ENCODE measurements around the gene ATL3.

DNA sequence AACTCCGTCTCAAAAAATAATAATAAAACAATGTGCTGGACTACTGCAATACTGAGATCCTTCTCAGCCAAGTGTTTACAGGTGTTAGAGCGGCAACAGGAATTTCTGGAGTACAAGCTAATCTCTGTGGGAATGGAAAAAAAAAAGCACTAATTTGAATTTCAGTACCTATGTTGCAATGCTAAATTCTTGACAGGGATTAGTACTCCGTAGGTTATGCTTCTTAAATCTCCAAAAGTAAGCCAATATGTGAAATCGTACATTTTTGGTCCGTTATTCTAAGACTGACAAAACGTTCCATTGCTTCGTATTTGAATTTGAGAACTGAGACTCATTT, 1.1 kb downstream of the ATL3 start:
- TF ChIP-seq, protein P1, sequence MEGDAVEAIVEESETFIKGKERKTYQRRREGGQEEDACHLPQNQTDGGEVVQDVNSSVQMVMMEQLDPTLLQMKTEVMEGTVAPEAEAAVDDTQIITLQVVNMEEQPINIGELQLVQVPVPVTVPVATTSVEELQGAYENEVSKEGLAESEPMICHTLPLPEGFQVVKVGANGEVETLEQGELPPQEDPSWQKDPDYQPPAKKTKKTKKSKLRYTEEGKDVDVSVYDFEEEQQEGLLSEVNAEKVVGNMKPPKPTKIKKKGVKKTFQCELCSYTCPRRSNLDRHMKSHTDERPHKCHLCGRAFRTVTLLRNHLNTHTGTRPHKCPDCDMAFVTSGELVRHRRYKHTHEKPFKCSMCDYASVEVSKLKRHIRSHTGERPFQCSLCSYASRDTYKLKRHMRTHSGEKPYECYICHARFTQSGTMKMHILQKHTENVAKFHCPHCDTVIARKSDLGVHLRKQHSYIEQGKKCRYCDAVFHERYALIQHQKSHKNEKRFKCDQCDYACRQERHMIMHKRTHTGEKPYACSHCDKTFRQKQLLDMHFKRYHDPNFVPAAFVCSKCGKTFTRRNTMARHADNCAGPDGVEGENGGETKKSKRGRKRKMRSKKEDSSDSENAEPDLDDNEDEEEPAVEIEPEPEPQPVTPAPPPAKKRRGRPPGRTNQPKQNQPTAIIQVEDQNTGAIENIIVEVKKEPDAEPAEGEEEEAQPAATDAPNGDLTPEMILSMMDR (IDR thresholded peaks at IDR 0.05), result no peak
- TF ChIP-seq POLR2A (IDR thresholded peaks at IDR 0.05), result no peak

Measured in adrenal gland (tissue), 5 donors.